Medulla oblongata (tissue), 1 donor: Measurements from ENCODE around the gene FRRS1L.

Source experiments
- DNase-seq: peaks from one replicate; pipeline ENCODE4 v3.0.0-alpha.2; 2015; ENCODE audit errors: extremely low spot score

Gene FRRS1L

GRCh38 chr9:109101810-109102209 lies 65.2 kb downstream of the FRRS1L start:
- no peak for DNase-seq

GRCh38 chr9:109101202-109101595 lies 65.8 kb downstream of the FRRS1L start:
- DNase-seq = no peak

- DNase-seq = no peak
Observed at GRCh38 chr9:109100543-109101201, 66.4 kb downstream of the FRRS1L start.

GRCh38 chr9:109098960-109099308 lies 68.1 kb downstream of the FRRS1L start:
- no peak for DNase-seq

GRCh38 chr9:109098171-109098959 lies 68.7 kb downstream of the FRRS1L start:
- DNase-seq = peak; percentile 67

GRCh38 chr9:109097146-109097545 lies 69.9 kb downstream of the FRRS1L start:
- no peak for DNase-seq

- DNase-seq = no peak
Observed at GRCh38 chr9:109095321-109095720, 71.7 kb downstream of the FRRS1L start.

GRCh38 chr9:109094268-109094667 lies 72.8 kb downstream of the FRRS1L start:
- no peak for DNase-seq

GRCh38 chr9:109092587-109092986 lies 74.5 kb downstream of the FRRS1L start:
- DNase-seq = no peak

GRCh38 chr9:109092051-109092580 lies 74.9 kb downstream of the FRRS1L start:
- no peak for DNase-seq

- DNase-seq = no peak
Observed at GRCh38 chr9:109088221-109088620, 78.8 kb downstream of the FRRS1L start.

- no peak for DNase-seq
Observed at GRCh38 chr9:109087795-109088194, 79.3 kb downstream of the FRRS1L start.

GRCh38 chr9:109086221-109086620 lies 80.8 kb downstream of the FRRS1L start:
- DNase-seq = no peak

GRCh38 chr9:109085510-109085909 lies 81.5 kb downstream of the FRRS1L start:
- no peak for DNase-seq

GRCh38 chr9:109083813-109084405 lies 83.1 kb downstream of the FRRS1L start:
- no peak for DNase-seq

GRCh38 chr9:109083141-109083540 lies 83.9 kb downstream of the FRRS1L start:
- no peak for DNase-seq

GRCh38 chr9:109082091-109082620 lies 84.9 kb downstream of the FRRS1L start:
- DNase-seq = no peak
